Stimulated activated CD8-positive, alpha-beta memory T cell treated with anti-CD3 and anti-CD28 coated beads, Interleukin-4, amount 100 ng/mL, for 4 hours (primary cell): ENCODE results near the gene PCDH1.

Experiments
- DNase-seq, 2 donors: peaks; one replicate each; pipeline ENCODE4 v3.0.0-alpha.2; 2020; ENCODE audit warnings: low read depth in 2 of 2, low spot score in 1 of 2

PCDH1 gene

DNA sequence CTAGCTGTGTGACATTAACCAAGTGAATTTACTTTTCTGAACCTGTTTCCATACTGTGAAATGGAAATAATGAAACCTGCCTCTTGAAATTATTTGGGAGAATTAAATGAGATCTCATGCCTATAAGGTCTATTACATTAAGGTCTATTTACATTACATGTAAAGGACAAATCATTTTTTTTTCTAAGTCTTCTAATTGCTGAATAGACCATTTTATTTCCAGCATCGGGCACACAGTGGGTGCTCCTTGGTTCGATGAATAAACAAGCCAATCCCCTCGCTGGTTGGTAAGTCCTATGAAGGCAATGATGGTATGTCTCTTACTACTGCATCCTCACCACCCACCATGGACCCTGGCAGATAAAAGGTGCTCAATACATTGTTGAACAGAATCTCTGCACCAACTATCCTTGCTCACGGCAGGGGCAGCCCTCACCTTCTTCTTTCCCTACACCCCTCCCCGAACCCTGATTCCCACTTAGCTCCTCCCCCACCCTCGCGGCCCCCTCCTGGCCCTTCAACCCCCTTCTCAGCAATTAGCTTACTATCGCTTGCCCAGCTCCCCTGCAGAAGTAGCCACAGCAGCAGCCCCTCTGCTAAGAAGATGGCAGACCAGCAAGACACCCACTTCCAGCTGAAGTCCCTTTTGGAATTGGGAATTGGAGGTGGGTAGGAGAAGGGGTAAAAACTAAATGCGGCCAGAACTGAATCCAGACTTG, 3.0 kb downstream of the PCDH1 start:
- DNase-seq = no peak

GRCh38 chr5:141874262-141874964, 3.8 kb downstream of the PCDH1 start:
- no peak for DNase-seq

- DNase-seq = no peak
Observed at GRCh38 chr5:141873933-141874261, 4.3 kb downstream of the PCDH1 start.

GRCh38 chr5:141872496-141873356, 5.5 kb downstream of the PCDH1 start:
- no peak for DNase-seq

DNA sequence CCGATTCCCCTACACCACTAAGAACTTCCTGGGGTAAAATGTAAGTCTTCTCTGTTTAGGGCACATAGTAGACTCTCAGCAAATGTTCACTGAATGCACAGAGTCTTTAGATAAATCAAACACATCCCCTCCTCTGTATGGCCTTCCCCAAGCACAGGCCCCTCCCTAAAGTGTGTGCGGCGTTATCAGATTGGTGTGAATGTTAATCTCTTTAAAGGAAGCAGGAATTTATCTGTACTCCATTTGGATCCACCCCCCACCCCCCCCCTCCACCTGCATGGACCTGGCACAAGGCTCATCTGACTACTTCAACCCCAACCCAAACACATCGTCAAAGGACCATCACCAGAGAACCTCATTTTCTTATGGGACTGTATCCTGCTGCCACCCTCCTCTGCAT, 6.3 kb downstream of the PCDH1 start:
- DNase-seq = no peak

- DNase-seq = no peak
Observed at GRCh38 chr5:141870871-141871270, 7.3 kb downstream of the PCDH1 start.

- no peak for DNase-seq
Observed at GRCh38 chr5:141870228-141870627, 8.0 kb downstream of the PCDH1 start.

GRCh38 chr5:141869514-141869913, 8.7 kb downstream of the PCDH1 start:
- no peak for DNase-seq

DNA sequence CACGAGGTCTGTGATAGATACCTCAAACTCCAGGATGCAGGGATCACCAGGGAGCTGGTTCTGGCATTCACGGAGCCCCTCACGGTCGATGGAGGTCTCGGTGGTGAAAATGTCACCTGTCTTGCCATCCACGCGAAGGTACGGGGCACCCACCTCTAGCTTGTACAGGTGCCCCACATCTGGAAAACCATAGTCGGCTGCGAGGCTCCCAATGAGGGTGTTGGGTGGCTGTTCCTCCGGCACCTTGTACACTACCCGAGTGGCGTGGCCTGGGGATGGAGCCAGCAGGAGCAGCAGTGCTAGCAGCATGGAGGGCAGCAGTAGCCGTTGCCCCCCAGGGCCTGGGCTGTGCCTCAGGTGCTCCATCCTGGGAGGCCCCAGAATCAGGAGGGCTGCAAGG, 9.2 kb downstream of the PCDH1 start:
- DNase-seq = no peak

DNA sequence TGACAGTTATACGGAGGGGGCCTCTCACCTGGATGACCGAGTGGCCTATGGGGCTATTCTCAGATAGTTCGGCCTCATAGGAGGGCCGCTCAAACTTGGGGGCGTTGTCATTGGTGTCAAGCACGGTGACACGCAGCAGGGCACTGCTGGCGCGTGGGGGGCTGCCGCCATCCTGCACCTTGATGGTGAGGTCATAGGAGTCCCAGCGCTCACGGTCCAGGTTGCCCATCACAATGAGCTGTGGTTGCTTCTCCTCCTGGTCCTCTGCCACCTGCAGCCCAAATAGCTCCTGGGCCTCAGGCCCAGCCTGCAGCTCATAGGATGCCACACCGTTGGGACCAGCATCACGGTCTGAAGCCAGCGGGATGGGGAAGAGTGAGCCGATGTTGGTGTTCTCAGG, 9.7 kb downstream of the PCDH1 start:
- DNase-seq = no peak

- DNase-seq = no peak
Observed at GRCh38 chr5:141867651-141868050, 10.6 kb downstream of the PCDH1 start.

DNA sequence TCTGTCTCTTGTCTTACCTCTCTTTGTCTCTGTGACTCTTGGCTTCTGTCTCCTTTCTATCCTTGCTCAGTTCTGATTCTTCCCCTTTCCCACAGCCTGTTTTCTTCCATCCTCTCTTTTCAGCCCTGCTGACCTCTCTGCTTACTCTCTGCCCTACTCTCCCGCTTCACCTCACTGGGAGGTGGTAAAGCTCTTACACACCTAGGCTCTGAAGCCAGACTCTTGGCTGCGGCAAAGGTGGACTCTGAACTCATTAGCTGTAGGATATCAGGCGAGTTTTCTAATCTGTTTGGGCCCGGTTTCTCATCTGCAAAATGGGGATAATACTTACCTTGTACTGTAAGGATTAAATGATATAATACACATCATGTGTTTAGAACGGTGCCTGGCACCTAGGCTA, 11.1 kb downstream of the PCDH1 start:
- DNase-seq = no peak

DNA sequence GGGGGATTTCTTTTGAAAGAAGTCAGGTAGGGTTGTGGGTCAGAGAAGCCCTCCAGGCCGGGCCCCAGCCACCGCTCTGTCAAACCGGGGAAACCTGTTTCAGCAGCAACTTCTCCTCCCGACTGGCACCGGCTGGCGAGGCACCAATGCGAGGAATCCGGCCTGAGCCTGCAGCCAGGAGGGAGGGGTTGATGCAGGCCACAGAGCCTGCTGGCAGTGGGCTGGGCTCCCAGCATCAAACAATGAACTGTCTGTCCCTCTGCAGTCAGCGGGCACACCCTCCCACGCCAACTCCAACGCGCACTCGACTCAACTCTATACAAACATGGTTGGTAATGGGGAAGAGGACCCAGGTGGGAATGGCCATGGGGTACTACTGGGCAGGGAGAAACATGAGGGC, 12.1 kb downstream of the PCDH1 start:
- DNase-seq = no peak

DNA sequence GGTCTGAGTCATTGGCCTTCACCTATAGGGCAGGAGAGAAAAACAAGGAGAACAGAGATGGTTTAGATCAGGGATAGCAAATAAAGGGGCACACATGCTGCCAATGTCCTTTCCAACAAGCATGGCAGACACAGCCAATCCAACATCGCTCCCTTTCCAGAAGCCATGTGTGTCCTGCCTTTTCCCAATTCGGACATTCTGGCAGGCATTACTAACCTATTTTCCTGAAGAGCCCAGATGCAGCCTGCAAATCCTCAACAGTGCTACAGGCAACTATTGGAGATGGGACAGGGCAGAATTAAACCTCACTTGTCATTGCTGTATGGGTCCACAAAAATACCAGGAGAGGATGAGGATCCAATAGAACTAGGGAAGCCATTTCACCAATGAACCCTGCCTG, 12.8 kb downstream of the PCDH1 start:
- no peak for DNase-seq

GRCh38 chr5:141864371-141865370, 13.5 kb downstream of the PCDH1 start:
- no peak for DNase-seq

DNA sequence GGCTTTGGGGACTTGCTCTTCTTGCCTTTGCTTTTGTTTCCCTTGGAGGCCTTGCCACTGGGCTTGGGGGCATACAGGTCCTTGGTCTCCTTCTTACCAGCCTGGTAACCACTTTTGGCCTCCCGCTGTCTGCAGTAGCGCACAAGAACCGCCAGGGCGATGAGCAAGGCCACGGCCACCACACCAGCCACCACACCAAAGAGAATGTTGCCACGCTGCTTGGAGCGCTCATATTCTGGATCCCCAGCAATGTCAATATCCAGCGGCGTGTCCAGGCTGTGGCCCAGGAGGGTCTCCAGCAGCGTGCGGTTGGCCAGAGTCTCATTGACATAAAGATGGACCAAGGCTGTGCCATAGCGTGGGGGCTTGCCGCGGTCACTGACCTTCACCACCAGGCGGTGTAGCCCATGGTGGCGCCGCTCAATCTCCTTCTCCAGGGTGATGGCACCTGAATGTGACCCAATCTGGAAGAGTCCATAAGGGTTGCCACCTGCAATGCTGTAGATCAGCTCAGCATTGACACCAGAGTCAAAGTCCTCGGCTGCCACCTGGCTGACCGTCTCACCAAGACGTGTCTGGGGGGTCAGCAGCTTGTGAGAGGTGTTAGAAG, 14.5 kb downstream of the PCDH1 start:
- no peak for DNase-seq

GRCh38 chr5:141862936-141863543, 15.2 kb downstream of the PCDH1 start:
- no peak for DNase-seq

DNA sequence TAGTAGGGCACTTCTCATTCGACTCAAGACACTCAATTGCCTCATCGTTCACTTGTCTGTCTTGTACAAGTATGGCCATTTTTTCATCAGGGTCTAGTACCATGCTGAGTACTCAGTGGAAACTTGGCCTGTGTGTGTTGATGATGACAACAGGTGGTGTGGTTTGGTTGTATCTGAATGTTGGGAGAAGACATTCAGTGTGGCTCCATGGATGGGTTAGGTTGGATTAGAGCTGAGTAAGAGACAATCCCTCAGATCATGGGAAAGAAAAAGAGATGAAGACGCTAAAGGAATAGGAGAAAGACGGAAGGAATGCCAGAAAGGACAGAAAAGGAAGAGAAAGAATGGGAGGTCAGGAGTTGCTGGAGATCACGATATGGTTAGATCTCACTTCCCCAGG, 17.0 kb downstream of the PCDH1 start:
- DNase-seq = no peak

GRCh38 chr5:141858079-141858765, 20.0 kb downstream of the PCDH1 start:
- DNase-seq = no peak
